Dendritic cell treated with granulocyte-macrophage colony-stimulating factor and Interleukin-4, amounts not matched to agents 40 ng/mL and 50 ng/mL, for 4 days (primary cell): Measurements from ENCODE around the gene PRRT1.
A peak's percentile ranks its signal among the peaks of the same experiment; 100 is the strongest.

Experiments
- H3K27ac Mint-ChIP-seq: one replicate; pipeline ENCODE4 v1.8.0; 2022; ENCODE audit warnings: mild to moderate bottlenecking, mixed read lengths
- H3K27me3 Mint-ChIP-seq: one replicate; pipeline ENCODE4 v1.8.0; 2022; ENCODE audit warnings: mild to moderate bottlenecking, mixed read lengths
- H3K36me3 Mint-ChIP-seq: one replicate; pipeline ENCODE4 v1.8.0; 2022; ENCODE audit warnings: low read depth, mixed read lengths
- H3K4me1 Mint-ChIP-seq: one replicate; pipeline ENCODE4 v1.8.0; 2022; ENCODE audit warnings: low read depth, mixed read lengths
- H3K4me3 Mint-ChIP-seq: one replicate; pipeline ENCODE4 v1.8.0; 2022; ENCODE audit warnings: mild to moderate bottlenecking, moderate library complexity, mixed read lengths
- H3K9me3 Mint-ChIP-seq: one replicate; pipeline ENCODE4 v1.8.0; 2022; ENCODE audit warnings: mixed read lengths
- intact Hi-C: fragments of 100-400 bp; cut with micrococcal nuclease; formaldehyde crosslinking; loops from one replicate; pipeline ENCODE4 v1.15.0; 2022

The PRRT1 gene

GRCh38 chr6:32175322-32175710 lies 23.6 kb upstream of the PRRT1 start:
- Mint-ChIP-seq H3K36me3 (peaks cover 44% of the 10 kb centered on the region), H3K4me3 (peak overlapping the region; percentile 91), H3K27ac (peak overlapping the region; percentile 86), H3K9me3 (no peaks in the 10 kb centered on the region), H3K4me1 (peaks cover 62% of the 10 kb centered on the region), H3K27me3 (no peaks in the 10 kb centered on the region)
- intact Hi-C loops = loop anchor here (5.0 kb wide), 1 partner anchor 48 kb away; the partner anchor contains the start of gene ATF6B

DNA sequence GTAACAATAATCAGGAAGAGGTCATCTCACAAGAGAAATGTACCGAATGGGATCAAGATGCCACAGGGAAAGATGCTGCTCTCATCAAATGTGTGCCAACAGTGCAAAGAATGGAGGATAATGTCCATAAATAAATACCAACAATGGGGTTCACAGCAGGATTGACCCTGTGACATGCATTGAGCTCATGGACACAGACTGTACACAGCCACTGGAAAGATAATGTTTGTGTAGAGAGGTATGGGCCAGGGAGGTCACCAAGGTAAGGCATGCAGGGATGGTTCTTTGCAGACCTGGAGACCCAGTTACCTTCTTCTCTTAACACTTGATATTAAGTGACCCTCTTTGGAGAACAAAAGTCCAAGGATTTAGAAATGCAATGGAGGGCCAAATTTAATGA lies 22.7 kb upstream of the PRRT1 start:
- H3K4me1 Mint-ChIP-seq = peaks cover 59% of the 10 kb centered on the region
- H3K4me3 Mint-ChIP-seq = no peak overlapping the region
- peaks cover 44% of the 10 kb centered on the region for H3K36me3 Mint-ChIP-seq
- H3K27ac Mint-ChIP-seq = no peak overlapping the region
- intact Hi-C loops = no loop called here
- no peaks in the 10 kb centered on the region for H3K9me3 Mint-ChIP-seq
- H3K27me3 Mint-ChIP-seq = no peaks in the 10 kb centered on the region

GRCh38 chr6:32173051-32173727 lies 21.4 kb upstream of the PRRT1 start:
- Mint-ChIP-seq H3K4me3 (no peak overlapping the region), H3K27me3 (no peaks in the 10 kb centered on the region), H3K36me3 (peaks cover 44% of the 10 kb centered on the region), H3K4me1 (peaks cover 47% of the 10 kb centered on the region), H3K27ac (peak overlapping the region; percentile 74), H3K9me3 (no peaks in the 10 kb centered on the region)
- intact Hi-C loops = no loop called here

- H3K27ac Mint-ChIP-seq = peak overlapping the region; percentile 14
- intact Hi-C loops = no loop called here
- H3K4me3 Mint-ChIP-seq = no peak overlapping the region
- peaks cover 37% of the 10 kb centered on the region for H3K4me1 Mint-ChIP-seq
- H3K27me3 Mint-ChIP-seq = no peaks in the 10 kb centered on the region
- H3K9me3 Mint-ChIP-seq = no peaks in the 10 kb centered on the region
- H3K36me3 Mint-ChIP-seq = peaks cover 61% of the 10 kb centered on the region
These were observed 19.5 kb upstream of the PRRT1 start for GRCh38 chr6:32171234-32171633.

- no peak overlapping the region for H3K4me3 Mint-ChIP-seq
These were observed 18.6 kb upstream of the PRRT1 start for GRCh38 chr6:32170294-32170693.

GRCh38 chr6:32168807-32169591 lies 17.3 kb upstream of the PRRT1 start:
- peaks cover 21% of the 10 kb centered on the region for H3K4me1 Mint-ChIP-seq
- H3K9me3 Mint-ChIP-seq = no peaks in the 10 kb centered on the region
- H3K27ac Mint-ChIP-seq = no peak overlapping the region
- H3K36me3 Mint-ChIP-seq = peaks cover 63% of the 10 kb centered on the region
- intact Hi-C loops = no loop called here
- H3K27me3 Mint-ChIP-seq = no peaks in the 10 kb centered on the region
- H3K4me3 Mint-ChIP-seq = no peak overlapping the region

More at GRCh38 chr6:32170294-32170693, 18.6 kb upstream of the PRRT1 start:
- intact Hi-C loops = no loop called here
- Mint-ChIP-seq H3K36me3 (peaks cover 64% of the 10 kb centered on the region), H3K9me3 (no peaks in the 10 kb centered on the region), H3K4me1 (peaks cover 32% of the 10 kb centered on the region), H3K27me3 (no peaks in the 10 kb centered on the region), H3K27ac (no peak overlapping the region)

GRCh38 chr6:32168350-32168749 lies 16.6 kb upstream of the PRRT1 start:
- H3K4me3 Mint-ChIP-seq = no peak overlapping the region
- H3K9me3 Mint-ChIP-seq = no peaks in the 10 kb centered on the region
- H3K4me1 Mint-ChIP-seq = peaks cover 15% of the 10 kb centered on the region
- H3K27ac Mint-ChIP-seq = no peak overlapping the region
- peaks cover 63% of the 10 kb centered on the region for H3K36me3 Mint-ChIP-seq
- H3K27me3 Mint-ChIP-seq = no peaks in the 10 kb centered on the region
- intact Hi-C loops = no loop called here

- Mint-ChIP-seq H3K27me3 (no peaks in the 10 kb centered on the region), H3K36me3 (peaks cover 63% of the 10 kb centered on the region), H3K27ac (no peak overlapping the region), H3K4me1 (peaks cover 9% of the 10 kb centered on the region), H3K4me3 (no peak overlapping the region), H3K9me3 (no peaks in the 10 kb centered on the region)
- intact Hi-C loops = no loop called here
These were observed 16.1 kb upstream of the PRRT1 start for GRCh38 chr6:32167761-32168262.

DNA sequence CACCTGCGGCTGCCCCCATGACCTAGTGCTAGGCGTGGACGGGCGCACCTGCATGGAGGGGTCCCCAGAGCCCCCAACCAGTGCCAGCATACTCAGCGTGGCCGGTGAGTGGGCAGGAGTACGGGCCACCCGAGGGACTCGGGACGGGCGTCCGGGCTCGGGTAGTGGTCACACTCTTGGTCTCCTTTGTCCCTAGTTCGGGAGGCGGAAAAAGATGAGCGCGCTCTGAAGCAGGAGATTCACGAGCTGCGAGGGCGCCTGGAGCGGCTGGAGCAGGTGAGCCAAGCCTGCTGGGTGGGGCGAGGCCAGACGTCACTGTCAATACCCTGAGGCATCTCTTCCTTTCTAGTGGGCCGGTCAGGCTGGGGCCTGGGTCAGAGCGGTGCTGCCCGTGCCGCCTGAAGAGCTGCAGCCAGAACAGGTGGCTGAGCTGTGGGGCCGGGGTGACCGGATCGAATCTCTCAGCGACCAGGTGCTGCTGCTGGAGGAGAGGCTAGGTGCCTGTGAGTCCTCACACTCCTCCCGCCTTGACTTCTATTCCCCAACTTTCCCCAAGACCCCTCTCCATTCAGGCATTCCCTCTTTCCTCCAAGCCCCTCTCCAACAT lies 15.5 kb upstream of the PRRT1 start:
- H3K36me3 Mint-ChIP-seq = peaks cover 63% of the 10 kb centered on the region

GRCh38 chr6:32166411-32167061 lies 14.8 kb upstream of the PRRT1 start:
- H3K4me1 Mint-ChIP-seq = peaks cover 6% of the 10 kb centered on the region
- H3K27ac Mint-ChIP-seq = no peak overlapping the region
- H3K9me3 Mint-ChIP-seq = no peaks in the 10 kb centered on the region
- intact Hi-C loops = no loop called here
- peaks cover 62% of the 10 kb centered on the region for H3K36me3 Mint-ChIP-seq
- no peak overlapping the region for H3K4me3 Mint-ChIP-seq
- H3K27me3 Mint-ChIP-seq = no peaks in the 10 kb centered on the region

More for the DNA sequence above, 15.5 kb upstream of the PRRT1 start:
- no peak overlapping the region for H3K4me3 Mint-ChIP-seq
- no peaks in the 10 kb centered on the region for H3K9me3 Mint-ChIP-seq
- H3K27ac Mint-ChIP-seq = no peak overlapping the region
- intact Hi-C loops = no loop called here
- H3K27me3 Mint-ChIP-seq = no peaks in the 10 kb centered on the region
- peaks cover 6% of the 10 kb centered on the region for H3K4me1 Mint-ChIP-seq

DNA sequence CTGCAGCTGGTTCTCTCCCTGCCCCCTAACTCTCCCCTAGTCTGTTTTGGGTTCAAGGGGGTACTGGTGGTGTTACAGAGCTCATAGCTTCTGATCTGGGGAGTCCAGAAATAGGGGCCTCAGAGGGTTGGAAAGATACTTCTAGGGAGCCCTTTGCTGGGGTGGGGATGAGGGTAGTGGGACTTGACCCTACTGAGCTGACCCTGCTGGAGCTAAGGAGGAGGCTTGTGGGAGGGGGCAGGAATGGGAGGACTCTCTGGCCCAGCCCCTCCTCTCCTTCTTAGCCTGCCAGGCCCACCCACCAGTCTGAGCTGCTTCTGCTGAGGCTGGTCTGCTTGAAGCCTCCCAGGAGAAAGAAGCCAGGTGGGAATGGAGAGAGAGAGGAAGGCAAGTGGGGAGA lies 12.6 kb upstream of the PRRT1 start, which contains the start of gene EGFL8:
TSS of gene EGFL8 (plus strand) at position 301 of the 400 bp plus-strand sequence. CDS start 1,571 bp downstream, outside the sequence.
- intact Hi-C loops = no loop called here
- Mint-ChIP-seq H3K4me1 (no peaks in the 10 kb centered on the region), H3K27me3 (no peaks in the 10 kb centered on the region), H3K4me3 (no peak within 1 kb of the TSS), H3K27ac (no peak within 1 kb of the TSS), H3K36me3 (peaks cover 40% of the 10 kb centered on the region), H3K9me3 (no peaks in the 10 kb centered on the region)

DNA sequence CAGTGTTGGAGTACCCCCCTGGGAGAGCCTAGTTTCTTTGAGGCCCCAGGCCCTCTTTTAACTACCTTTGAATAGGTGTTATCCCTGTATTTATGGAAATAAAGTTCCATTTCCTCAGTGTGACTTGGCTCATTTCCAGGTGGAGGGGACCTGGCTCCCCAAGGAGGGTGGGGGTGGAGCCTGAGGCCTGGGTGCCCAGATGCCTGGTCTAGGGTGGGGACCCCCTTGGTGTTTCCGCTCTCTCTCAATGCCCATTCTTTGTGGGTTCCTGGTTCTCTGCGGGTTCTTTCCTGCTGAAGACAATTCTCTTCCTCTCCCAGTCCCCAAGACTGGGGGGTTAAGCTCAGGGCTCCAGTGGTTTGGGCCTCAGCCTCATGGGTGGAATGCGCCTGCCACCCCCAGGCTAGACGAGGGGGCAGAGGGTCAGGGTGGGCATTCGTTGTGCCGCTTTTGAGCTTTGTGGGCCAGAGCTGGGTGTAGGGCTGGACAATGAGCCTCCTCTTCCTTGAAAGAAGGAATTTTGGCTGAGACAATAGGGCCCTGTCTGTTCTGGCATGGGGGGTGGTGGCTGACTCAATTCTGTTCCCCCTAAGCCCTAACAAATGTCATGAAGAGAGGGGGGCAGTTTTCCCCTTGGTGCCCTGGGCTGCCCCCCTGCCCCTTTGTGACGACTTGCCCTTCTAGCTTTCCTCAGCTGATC lies 12.0 kb upstream of the PRRT1 start:
- intact Hi-C loops = no loop called here
- H3K4me3 Mint-ChIP-seq = no peak overlapping the region
- H3K27ac Mint-ChIP-seq = no peak overlapping the region
- no peaks in the 10 kb centered on the region for H3K9me3 Mint-ChIP-seq
- peaks cover 34% of the 10 kb centered on the region for H3K36me3 Mint-ChIP-seq
- H3K4me1 Mint-ChIP-seq = no peaks in the 10 kb centered on the region
- no peaks in the 10 kb centered on the region for H3K27me3 Mint-ChIP-seq

DNA sequence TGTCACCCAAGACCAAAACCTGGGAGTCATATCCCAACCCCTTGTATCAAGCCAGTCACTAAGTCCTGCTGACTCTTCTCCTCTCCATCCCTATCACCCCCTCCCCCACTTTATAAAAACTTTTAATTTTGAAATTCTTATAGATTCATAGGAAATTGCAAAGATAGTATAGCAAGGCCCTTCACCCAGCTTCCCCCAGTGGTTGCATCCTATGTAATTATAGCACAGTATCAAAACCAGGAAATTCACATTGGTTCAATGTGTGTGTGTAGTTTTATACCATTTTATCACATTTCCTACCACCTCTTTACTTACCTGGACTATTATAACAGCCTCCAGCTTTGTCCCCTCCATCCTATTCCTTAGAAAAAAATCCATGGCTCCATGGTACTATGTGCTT lies 6.3 kb upstream of the PRRT1 start:
- H3K9me3 Mint-ChIP-seq = no peaks in the 10 kb centered on the region
- intact Hi-C loops = no loop called here

More for the DNA sequence above, 6.3 kb upstream of the PRRT1 start:
- peaks cover 26% of the 10 kb centered on the region for H3K4me1 Mint-ChIP-seq
- H3K27ac Mint-ChIP-seq = no peak overlapping the region
- peaks cover 25% of the 10 kb centered on the region for H3K27me3 Mint-ChIP-seq
- no peaks in the 10 kb centered on the region for H3K36me3 Mint-ChIP-seq
- no peak overlapping the region for H3K4me3 Mint-ChIP-seq
